ENCODE measurements around the gene NAV2. TPM values are rescaled to one million over a fixed set of nuclear protein-coding genes. Genes with fewer than 3 reads are reported as not detected.

Gene NAV2
- total RNA-seq, 1 experiment from 2014 or later = 23.3 TPM

DNA sequence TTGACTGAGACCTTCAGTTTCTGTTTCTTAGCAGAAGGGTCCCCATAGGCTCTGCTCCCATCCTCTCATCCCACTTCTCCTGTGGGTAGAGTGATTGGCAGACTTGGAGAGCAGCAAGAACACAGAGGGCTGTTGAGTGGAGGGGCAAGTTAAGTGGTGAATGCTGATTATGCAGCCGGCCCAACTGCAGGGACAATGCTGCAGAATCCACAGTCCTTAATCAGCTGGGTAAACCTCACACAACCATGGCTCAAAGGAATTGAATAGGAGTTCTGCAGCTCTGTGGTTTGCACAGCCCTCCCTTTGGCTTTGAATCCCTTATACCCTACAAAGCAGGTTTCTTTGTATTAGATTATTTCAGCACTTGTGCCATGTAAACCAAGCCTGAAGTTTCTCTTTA lies 161.1 kb downstream of the NAV2 start:
- H3K4me3 ChIP-seq = no peak overlapping the region
- no peak overlapping the region for H2AFZ ChIP-seq
- no peaks in the 10 kb centered on the region for H4K20me1 ChIP-seq (ENCODE audit: insufficient read depth)
- H3K27ac ChIP-seq = no peak overlapping the region
- H3K27me3 ChIP-seq (ENCODE audit: insufficient read depth, low read depth) = no peaks in the 10 kb centered on the region
- H3K79me2 ChIP-seq (ENCODE audit: low read depth) = no peaks in the 10 kb centered on the region
- no peaks in the 10 kb centered on the region for H3K36me3 ChIP-seq (ENCODE audit: low read depth)
- DNase-seq = no peak
- no peak overlapping the region for H3K4me2 ChIP-seq
- BruUV-seq (replicated peaks) = no TSS peak
- no peaks in the 10 kb centered on the region for H3K9me3 ChIP-seq (ENCODE audit: insufficient read depth, low read depth)
- POLR2A ChIA-PET (ENCODE audit: unreplicated experiment) = no interaction called here
- TF ChIP-seq EZH2 (IDR thresholded peaks at IDR 0.05; ENCODE audit: low read depth) (no peak), CTCF (conservative IDR thresholded peaks at IDR 0.05) (no peak)
- no peaks in the 10 kb centered on the region for H3F3A ChIP-seq (ENCODE audit: insufficient read depth, low read depth)
- H3K4me1 ChIP-seq (replicated peaks; ENCODE audit: insufficient read depth) = no peaks in the 10 kb centered on the region
- intact Hi-C loops (cut with micrococcal nuclease; ENCODE audit: unreplicated experiment) = no loop called here
- H3K9me2 ChIP-seq (ENCODE audit: insufficient read depth) = no peaks in the 10 kb centered on the region
- CTCF ChIA-PET = no interaction called here

DNA sequence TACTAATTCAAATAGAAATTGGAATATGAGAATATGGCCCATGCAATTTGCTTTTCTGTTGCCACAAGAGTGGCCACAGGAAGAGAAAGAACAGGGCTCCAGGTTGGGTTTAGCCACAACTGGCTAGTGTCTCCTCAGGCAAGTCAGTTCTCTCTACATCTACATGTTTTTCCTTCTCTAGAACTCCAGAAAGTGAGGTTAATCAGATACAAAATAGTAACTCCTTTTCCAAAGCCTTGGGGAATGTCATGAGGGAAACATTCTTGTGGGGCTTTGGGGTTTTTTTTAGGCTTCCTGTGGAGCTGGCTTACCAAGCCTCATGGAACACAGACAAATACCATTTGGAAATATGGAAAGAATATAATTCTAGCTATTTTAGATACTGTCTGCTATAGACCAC lies 161.6 kb downstream of the NAV2 start:
- Histone ChIP-seq H3K79me2 (ENCODE audit: low read depth) (no peaks in the 10 kb centered on the region), H3K27me3 (ENCODE audit: insufficient read depth, low read depth) (no peaks in the 10 kb centered on the region), H3K4me2 (no peak overlapping the region), H3K27ac (no peak overlapping the region), H3K36me3 (ENCODE audit: low read depth) (no peaks in the 10 kb centered on the region), H4K20me1 (ENCODE audit: insufficient read depth) (no peaks in the 10 kb centered on the region), H3K4me3 (no peak overlapping the region), H3K9me2 (ENCODE audit: insufficient read depth) (no peaks in the 10 kb centered on the region), H3F3A (ENCODE audit: insufficient read depth, low read depth) (no peaks in the 10 kb centered on the region), H3K4me1 (replicated peaks; ENCODE audit: insufficient read depth) (no peaks in the 10 kb centered on the region), H3K9me3 (ENCODE audit: insufficient read depth, low read depth) (no peaks in the 10 kb centered on the region), H2AFZ (no peak overlapping the region)
- no TSS peak for BruUV-seq (replicated peaks)
- no peak for DNase-seq
- no peak for TF ChIP-seq EZH2 (IDR thresholded peaks at IDR 0.05; ENCODE audit: low read depth)
- no peak for TF ChIP-seq CTCF (conservative IDR thresholded peaks at IDR 0.05)
- ChIA-PET CTCF (no interaction called here), POLR2A (ENCODE audit: unreplicated experiment) (no interaction called here)
- intact Hi-C loops (cut with micrococcal nuclease; ENCODE audit: unreplicated experiment) = no loop called here

DNA sequence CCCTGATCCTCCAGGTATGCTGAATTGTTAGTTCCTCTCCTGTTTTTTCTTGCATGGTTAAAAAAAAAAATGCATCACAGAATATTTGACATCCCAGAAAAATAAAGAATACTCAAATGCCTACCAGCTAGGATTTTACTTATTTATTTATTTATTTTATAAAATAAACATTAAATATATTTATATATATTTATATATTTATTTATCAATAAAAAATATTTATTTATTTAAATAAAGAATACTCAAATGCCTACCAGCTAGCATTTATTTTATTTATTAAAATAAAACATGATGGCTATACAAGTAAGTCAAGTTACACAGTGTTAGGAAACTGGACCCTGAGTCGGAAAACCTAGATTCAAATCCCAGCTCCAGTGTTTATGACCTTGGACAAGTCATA lies 164.1 kb downstream of the NAV2 start:
- ChIA-PET POLR2A (ENCODE audit: unreplicated experiment) (no interaction called here), CTCF (no interaction called here)
- DNase-seq = no peak
- H3K4me1 ChIP-seq (replicated peaks; ENCODE audit: insufficient read depth) = no peaks in the 10 kb centered on the region
- no peaks in the 10 kb centered on the region for H3K79me2 ChIP-seq (ENCODE audit: low read depth)
- no peaks in the 10 kb centered on the region for H3K9me3 ChIP-seq (ENCODE audit: insufficient read depth, low read depth)
- H3K9me2 ChIP-seq (ENCODE audit: insufficient read depth) = no peaks in the 10 kb centered on the region
- H3K4me2 ChIP-seq = no peak overlapping the region
- no peaks in the 10 kb centered on the region for H3K27me3 ChIP-seq (ENCODE audit: insufficient read depth, low read depth)
- intact Hi-C loops (cut with micrococcal nuclease; ENCODE audit: unreplicated experiment) = no loop called here
- H2AFZ ChIP-seq = no peak overlapping the region
- no peak for TF ChIP-seq EZH2 (IDR thresholded peaks at IDR 0.05; ENCODE audit: low read depth)
- TF ChIP-seq CTCF (conservative IDR thresholded peaks at IDR 0.05) = no peak
- no peak overlapping the region for H3K27ac ChIP-seq
- H3K36me3 ChIP-seq (ENCODE audit: low read depth) = no peaks in the 10 kb centered on the region
- no peaks in the 10 kb centered on the region for H3F3A ChIP-seq (ENCODE audit: insufficient read depth, low read depth)
- no TSS peak for BruUV-seq (replicated peaks)
- no peaks in the 10 kb centered on the region for H4K20me1 ChIP-seq (ENCODE audit: insufficient read depth)
- H3K4me3 ChIP-seq = no peak overlapping the region

All from PC-9 (cell line).